ENCODE measurements around the gene OR4D11. TPM values are rescaled to one million over a fixed set of nuclear protein-coding genes. Genes with fewer than 3 reads are reported as not detected.
A peak's percentile ranks its signal among the peaks of the same experiment; 100 is the strongest.

Gene OR4D11
- total and polyA plus RNA-seq, 2 of the 13 experiments (the other 11 are each of a cell fraction or from before 2014, with no cell fraction given): not detected

- H2AFZ ChIP-seq (ENCODE audit: low read length): no peak overlapping the region
- DNase-seq (ENCODE audit: low spot score) (peak; percentile 94), ATAC-seq (peak; percentile 96), FAIRE-seq (no peak)
- ChIA-PET CTCF (ENCODE audit: low intra/inter-chr PET ratio, low total read pairs) (no interaction called here), POLR2A (interaction anchor here (1.0 to 2.8 kb wide), 4 partner anchors 10 to 119 kb away, joined by 6 to 15 read pairs (median 8); partner anchors contain the start of genes OSBP and PATL1)
- no peaks in the 10 kb centered on the region for H3K36me3 ChIP-seq (replicated peaks in 1 of 2; ENCODE audit: control insufficient read depth in 1 of 2, insufficient read depth in 2 of 2, low read length in 2 of 2)
- intact Hi-C loops (cut with micrococcal nuclease; ENCODE audit: unreplicated experiment): loop anchor here (1.0 to 5.0 kb wide), 6 partner anchors 10 to 252 kb away; partner anchors contain the start of genes OSBP and PATL1
- H3K4me3 ChIP-seq (replicated peaks in 1 of 3; ENCODE audit: insufficient read depth in 1 of 3, low read depth in 2 of 3, low read length in 3 of 3): peak overlapping the region; percentile 62 to 72 (median 72)
- H3K9ac ChIP-seq (ENCODE audit: insufficient read depth, low read depth, low read length): peak overlapping the region; percentile 64
- no peaks in the 10 kb centered on the region for H3K79me2 ChIP-seq (ENCODE audit: insufficient read depth, low read length)
- no peaks in the 10 kb centered on the region for H3K9me3 ChIP-seq (ENCODE audit: low read length)
- H4K20me1 ChIP-seq (ENCODE audit: insufficient read depth, low read length): no peaks in the 10 kb centered on the region
- in situ Hi-C loops (cut with HindIII; ENCODE audit: extremely low pct_ligation_motif_present, low pct_unique_long_range_greater_than_20kb): no loop called here
- H3K27me3 ChIP-seq (ENCODE audit: control insufficient read depth in 1 of 2, insufficient read depth in 2 of 2, low read length in 2 of 2): no peaks in the 10 kb centered on the region; a peak in 2 of 5 replicates
- no TSS peak for BruUV-seq (replicated peaks)
- peak overlapping the region; percentile 84 for H3K4me2 ChIP-seq (ENCODE audit: low read depth, low read length)
- H3K27ac ChIP-seq (ENCODE audit: extremely low read length, insufficient read depth, low read length): peak overlapping the region; percentile 79
- WGBS (ENCODE audit: low lambda C conversion rate): under 1% methylated on average over 22 of the region's 31 CpGs
- H3K4me1 ChIP-seq (ENCODE audit: insufficient read depth, low read length): peaks cover 29% of the 10 kb centered on the region
- peak; percentile 49; the same call in 1 of the 2 replicates for TF ChIP-seq PAXIP1 (CRISPR knock-in tag; conservative IDR thresholded peaks at IDR 0.05)
- TF ChIP-seq KDM2A (CRISPR knock-in tag; IDR thresholded peaks at IDR 0.05; ENCODE audit: borderline replicate concordance, low read depth): peak; percentile 60; the same call in 1 of the 2 replicates
- no peak; the same call in 1 of the 2 replicates for TF ChIP-seq ZBTB20 (CRISPR knock-in tag; IDR thresholded peaks at IDR 0.05; ENCODE audit: borderline replicate concordance, low read depth)
- TF ChIP-seq HHEX (CRISPR knock-in tag; IDR thresholded peaks at IDR 0.05): 0 out of 2 replicates have a peak, but pooled peaks have one; percentile 40
- TF ChIP-seq GLI4 (CRISPR knock-in tag; IDR thresholded peaks at IDR 0.05; ENCODE audit: borderline replicate concordance): no peak
- peak; percentile 75 for TF ChIP-seq ZNF331 (CRISPR knock-in tag; IDR thresholded peaks at IDR 0.05)
- peak; percentile 66; the same call in 1 of the 2 replicates for TF ChIP-seq CCDC6 (CRISPR knock-in tag; IDR thresholded peaks at IDR 0.05)
- TF ChIP-seq ZNF335 (CRISPR knock-in tag; IDR thresholded peaks at IDR 0.05): peak; percentile 83; the same call in 1 of the 2 replicates
- TF ChIP-seq CSRNP2 (CRISPR knock-in tag; conservative IDR thresholded peaks at IDR 0.05; ENCODE audit: low read depth): no peak
- TF ChIP-seq SKI (IDR thresholded peaks at IDR 0.05; ENCODE audit: partially characterized antibody): peak; percentile 34
- TF ChIP-seq ZGPAT (CRISPR knock-in tag; IDR thresholded peaks at IDR 0.05): peak; percentile 68; the same call in 1 of the 2 replicates
Measured at GRCh38 chr11:59550368-59550841, 47.0 kb downstream of the OR4D11 start.
